ENCODE results near the gene OAS3.

- TF ChIP-seq EZH2 (IDR thresholded peaks at IDR 0.05; ENCODE audit: borderline replicate concordance, insufficient read depth, low read depth, low read length, poor library complexity, severe bottlenecking) (no peak), CTCF (IDR thresholded peaks at IDR 0.05) (no peak)
Measured at GRCh38 chr12:112894128-112894527, 44.1 kb upstream of the OAS3 start.
